GM19025 (cell line): ENCODE data around the gene SF3A1.
A peak's percentile ranks its signal among the peaks of the same experiment; 100 is the strongest.
"Not testable (repeated sequence)": the region's sequence is repeated elsewhere in the genome, so short reads cannot be mapped to it uniquely, and the experiment has no call there.

Experiments
- ATAC-seq: cut with Tn5 transposase; IDR thresholded peaks from one replicate; pipeline ENCODE4 v1.9.1; 2021; ENCODE audit warnings: mild to moderate bottlenecking, low read depth, moderate library complexity; ENCODE audit not compliant: unreplicated experiment

Gene SF3A1, protein sequence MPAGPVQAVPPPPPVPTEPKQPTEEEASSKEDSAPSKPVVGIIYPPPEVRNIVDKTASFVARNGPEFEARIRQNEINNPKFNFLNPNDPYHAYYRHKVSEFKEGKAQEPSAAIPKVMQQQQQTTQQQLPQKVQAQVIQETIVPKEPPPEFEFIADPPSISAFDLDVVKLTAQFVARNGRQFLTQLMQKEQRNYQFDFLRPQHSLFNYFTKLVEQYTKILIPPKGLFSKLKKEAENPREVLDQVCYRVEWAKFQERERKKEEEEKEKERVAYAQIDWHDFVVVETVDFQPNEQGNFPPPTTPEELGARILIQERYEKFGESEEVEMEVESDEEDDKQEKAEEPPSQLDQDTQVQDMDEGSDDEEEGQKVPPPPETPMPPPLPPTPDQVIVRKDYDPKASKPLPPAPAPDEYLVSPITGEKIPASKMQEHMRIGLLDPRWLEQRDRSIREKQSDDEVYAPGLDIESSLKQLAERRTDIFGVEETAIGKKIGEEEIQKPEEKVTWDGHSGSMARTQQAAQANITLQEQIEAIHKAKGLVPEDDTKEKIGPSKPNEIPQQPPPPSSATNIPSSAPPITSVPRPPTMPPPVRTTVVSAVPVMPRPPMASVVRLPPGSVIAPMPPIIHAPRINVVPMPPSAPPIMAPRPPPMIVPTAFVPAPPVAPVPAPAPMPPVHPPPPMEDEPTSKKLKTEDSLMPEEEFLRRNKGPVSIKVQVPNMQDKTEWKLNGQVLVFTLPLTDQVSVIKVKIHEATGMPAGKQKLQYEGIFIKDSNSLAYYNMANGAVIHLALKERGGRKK

DNA sequence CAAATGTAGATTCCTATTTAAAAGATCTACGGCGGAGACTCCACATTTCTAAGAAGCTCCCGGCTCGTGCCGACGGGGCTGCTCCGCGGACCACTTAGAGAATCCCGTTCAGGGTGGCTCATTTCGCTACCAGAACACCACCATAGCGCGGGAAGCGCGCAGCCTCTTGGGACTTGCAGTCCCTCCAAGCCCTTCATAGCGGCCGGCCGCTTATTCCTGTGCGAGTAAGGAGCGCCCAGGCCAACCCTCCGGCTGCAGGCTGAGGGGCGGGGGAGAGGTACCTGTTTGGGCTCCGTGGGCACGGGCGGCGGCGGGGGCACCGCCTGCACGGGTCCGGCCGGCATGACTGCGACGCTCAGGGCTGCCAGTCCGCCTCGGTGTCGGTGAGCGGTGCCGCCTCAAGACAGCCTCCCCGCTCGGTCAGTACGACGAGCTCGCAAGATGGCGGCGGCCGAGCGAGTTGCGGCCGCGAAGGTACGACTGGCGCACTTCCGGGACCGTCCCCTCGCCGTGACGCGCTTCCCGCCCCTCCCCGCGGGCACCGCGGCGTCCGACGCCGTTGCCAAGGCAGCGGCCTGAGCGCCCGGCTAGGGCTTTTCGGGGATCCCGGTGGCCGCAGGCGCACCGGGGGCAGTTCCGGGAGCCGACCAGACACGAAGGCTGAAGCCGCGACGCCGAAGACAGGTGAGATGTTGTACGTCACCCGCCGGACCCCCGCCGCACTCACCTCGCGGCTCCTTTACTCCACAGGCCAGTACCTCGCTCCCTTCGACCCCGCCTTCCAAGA is at the start of gene SF3A1, which contains the start of gene CCDC157:
Gene SF3A1 (minus strand): TSS at position 446 of the 787 bp plus-strand sequence. CDS start 102 bp downstream, at position 344.
Gene CCDC157 (plus strand): TSS at position 559 of the 787 bp plus-strand sequence. CDS start 8,994 bp downstream, outside the sequence.
- peak; percentile 84 for ATAC-seq

DNA sequence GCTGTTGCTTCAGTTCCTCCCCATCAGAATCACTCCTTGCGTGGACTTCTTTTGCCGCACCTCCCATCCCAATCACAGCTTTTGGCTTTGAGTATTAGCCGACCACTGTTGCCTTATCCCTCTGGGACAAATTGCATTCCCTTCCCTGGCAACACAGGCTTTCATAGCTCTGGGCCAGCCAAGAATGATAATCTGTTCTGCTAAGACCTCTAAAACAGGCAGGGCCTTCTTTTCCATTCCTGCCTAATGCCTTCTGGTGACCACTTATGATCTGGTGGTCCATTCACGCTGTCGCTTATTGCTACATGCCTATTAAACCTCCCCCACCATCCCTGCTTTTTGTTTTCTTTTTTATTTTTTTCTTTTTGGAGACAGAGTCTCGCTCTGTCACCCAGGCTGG is 49.7 kb upstream of the SF3A1 start:
- ATAC-seq, result no peak

DNA sequence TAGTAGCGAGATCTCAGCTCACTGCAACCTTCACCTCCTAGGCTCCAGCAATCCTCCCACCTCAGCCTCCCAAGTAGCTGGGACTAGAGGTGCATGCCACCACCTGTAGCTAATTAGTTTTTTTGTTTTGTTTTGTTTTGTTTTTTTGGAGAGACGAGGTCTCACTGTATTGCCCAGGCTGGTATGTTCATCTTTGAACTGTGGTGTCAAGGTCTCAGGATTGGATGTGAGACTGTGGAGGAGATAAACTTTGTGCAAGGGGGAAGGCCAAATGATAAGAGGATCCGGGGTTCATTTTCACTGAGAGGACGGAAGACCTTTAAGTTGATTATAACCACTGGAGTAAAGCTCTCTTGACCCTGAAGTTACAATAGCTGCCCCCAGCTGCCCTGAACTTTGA is 49.0 kb upstream of the SF3A1 start:
- ATAC-seq, result no peak

DNA sequence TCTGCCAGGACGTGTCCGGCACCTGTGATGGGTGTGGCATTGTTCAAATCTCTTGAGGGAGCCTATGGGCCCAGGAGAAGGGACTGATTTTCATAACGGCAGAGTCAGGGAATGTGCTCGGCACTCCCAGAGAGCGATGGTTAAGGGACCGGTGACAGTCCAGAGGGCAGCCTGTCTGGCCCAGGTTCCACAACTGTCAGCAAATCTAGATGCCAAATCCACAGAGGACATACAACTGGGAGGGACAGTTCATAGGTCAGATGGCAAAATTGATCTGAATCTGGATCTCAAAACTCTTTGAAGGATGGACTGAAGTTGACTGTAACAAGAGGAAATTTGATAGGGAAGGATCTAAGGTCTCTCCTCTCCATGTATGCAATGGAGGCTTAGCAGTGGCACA is 47.6 kb upstream of the SF3A1 start:
- ATAC-seq, result no peak

DNA sequence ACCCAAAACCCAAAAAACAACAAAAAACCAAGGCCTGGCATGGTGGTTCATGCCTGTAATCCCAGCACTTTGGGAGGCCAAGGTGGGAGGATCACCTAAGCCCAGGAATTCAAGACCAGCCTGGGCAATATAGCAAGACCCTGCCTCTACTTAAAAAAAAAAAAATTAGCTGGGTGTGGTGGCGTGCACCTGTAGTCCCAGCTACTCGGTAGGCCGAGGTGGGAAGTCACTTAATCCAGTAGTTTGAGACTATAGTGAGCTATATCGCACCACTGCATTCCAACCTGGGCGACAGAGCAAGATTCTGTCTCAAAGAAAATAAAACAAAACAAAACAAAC is 46.0 kb upstream of the SF3A1 start:
- ATAC-seq, result not testable (repeated sequence)

DNA sequence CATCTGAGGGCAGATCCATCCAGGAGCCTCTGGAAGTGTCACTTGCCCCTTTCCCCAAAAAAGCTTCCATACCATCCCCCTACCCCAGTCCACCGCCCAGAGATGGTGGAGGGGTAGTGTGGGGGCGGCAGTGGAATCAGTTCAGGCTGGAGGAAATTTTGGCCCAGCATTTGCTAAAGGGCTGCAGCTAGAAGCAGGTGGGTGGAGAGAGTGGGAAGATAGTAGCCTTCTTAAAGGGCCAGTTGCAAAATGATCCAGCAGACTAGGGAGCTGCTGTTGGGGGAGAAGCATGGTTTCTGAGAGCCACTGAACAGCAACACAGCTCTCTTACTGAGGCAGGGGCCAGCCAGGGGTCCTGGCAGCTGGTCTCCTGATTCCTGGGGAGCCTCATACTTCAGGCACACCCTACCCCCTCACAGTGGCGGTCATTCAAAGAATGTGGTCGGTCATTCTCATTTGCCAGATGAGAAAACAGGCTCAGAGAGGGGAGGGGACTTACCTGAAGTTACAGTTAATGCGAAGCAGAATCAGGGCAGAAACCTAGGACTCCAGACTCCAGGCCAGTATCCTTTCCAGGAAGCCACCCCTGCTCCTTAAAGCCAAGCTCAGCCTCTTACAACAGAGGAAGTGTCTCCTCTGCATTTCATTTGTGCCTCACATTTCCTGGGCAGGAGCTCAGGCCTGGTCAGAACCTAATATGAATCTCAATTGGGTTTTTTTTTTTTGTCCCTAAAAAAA is 45.5 kb upstream of the SF3A1 start:
- ATAC-seq, result no peak

DNA sequence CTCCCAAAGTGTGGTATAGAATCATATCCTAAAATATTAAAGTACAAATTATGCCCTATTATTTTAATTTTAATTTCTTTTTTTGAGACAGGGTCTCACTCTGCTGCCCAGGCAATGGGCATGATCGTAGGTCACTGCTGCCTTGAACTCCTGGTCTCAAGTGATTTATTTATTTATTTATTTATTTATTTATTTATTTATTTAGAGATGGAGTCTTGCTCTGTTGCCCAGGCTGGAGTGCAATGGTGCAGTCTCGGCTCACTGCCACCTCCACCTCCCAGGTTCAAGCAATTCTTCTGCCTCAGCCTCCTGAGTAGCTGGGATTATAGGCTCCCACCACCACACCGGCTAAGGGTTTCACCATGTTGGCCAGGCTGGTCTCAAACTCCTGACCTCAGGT is 44.3 kb upstream of the SF3A1 start:
- ATAC-seq, result not testable (repeated sequence)

DNA sequence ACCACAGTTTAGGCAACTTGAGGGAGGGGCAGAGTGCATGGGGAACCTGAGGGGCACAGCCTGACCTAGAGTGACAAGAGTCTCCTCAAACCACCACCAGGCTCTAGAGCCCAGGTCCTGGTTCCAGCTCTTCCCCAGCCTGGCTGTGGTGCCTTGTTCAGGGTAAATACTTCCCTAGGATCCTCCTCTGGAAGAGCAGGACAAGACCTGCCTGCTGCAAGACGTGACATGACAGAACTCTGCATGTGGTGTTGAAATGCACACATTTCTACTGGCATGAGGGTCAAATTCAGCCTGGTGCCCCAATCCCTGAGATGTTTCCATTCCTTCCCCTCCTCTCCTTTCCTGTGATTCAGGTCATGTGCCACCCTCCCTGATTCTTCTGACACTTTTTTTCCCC is 43.5 kb upstream of the SF3A1 start:
- no peak for ATAC-seq

DNA sequence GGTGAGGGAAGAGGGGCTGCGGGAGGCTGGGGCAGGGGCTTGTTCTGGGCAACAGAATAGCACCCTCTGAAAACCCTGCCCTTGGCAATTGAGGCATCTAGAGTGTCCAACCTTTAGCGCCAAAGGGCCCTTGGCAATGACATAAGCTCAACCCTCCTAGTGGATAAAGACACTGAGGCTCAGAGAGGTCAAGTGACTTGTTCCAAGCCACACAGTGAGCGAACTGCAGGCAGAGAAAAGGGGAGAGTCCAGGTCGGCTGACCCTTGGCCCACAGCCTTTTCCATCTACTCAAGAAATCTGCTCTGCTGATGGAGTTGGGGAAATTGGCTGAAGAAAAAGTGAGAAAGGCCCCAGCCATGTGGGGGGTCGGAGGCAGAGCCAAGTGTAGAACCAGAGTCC is 43.0 kb upstream of the SF3A1 start:
- ATAC-seq, result no peak

DNA sequence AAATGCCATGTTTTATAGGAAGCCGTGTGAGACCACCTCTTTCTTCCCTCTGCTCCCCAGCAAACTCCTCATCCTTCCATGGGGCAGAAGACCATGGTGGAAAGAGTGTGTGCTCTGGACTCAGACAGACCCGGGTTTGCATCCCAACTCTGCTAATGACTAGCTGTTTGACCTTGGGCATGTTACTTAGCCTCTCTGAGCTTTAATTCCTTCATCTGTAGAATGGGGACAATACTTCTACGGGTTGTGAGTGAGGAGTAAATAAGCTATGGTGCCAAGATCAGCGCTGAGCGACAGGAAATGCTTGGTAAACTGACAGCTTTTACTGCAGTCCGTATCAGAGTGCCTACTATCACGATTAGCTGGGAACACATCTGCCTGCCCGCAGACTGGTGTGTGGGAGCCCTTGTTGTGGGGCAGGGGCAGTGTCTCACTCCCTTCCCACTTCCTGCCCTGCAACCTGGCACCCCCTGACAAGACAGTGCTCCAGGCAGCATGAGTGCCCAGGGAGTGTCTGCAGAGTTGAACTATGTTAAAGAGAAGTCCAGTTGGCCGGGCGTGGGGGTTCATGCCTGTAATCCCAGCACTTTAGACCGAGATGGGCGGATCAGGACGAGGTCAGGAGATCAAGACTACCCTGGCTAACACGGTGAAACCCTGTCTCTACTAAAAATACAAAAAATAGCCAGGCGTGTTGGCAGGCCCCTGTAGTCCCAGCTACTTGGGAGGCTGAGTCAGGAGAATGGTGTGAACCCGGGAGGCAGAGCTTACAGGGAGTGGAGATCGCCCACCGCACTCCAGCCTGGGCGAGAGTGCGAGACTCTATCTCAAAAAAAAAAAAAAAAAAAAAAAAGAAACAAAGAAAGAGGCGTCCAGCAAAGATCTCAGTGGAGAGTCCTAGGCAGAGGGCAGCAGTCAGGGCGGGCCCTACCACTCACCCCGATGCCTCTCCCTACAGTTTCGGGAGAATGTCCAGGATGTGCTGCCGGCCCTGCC is 42.3 kb upstream of the SF3A1 start:
- no peak for ATAC-seq

DNA sequence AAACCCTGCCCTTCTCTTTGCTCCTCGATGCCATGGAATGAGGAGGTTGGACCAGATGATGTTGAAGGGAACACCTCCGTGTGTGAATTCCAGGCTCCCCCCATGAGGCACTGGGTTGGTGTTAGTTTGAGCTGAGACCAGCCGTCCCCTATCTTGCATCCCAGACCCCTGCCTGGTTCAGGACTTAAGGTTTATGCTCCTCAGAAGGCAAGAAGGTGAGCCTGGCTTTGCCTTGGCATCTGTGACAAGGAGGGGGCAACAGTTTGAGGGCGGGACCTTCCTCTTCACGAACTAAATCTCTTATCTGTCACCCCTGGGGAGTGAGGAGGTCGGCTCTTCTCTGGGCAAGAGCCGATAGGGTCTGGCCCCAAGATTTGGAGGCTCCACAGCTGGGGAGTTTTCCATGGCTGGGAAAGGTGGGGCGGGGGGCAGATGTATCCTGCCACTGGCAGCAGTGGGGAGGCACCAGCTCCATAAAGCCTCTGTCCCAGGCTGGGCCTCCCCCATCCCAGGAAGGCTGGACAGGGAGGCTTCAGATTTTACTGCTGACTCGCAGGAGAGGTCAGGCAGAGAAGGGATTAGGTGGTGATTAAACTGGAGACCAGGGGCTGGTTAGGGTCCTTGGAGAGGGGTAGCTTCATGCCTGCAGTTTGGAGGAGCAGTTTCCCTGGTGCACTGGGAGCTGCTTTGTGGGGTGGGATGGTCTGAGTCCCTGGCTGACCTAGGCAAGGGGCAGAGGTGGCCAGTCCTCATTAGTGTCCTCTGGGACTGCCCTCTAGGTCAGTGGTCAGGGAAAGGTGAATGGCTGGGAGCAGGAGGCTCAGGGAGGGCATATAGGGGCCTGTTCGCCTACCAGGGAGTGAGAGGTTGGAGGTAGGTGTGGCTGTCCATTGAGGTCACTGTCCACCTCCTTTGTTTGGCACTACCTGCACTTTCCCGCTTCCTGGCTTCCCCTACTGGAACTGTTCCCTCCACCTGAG is 41.3 kb upstream of the SF3A1 start:
- no peak for ATAC-seq

DNA sequence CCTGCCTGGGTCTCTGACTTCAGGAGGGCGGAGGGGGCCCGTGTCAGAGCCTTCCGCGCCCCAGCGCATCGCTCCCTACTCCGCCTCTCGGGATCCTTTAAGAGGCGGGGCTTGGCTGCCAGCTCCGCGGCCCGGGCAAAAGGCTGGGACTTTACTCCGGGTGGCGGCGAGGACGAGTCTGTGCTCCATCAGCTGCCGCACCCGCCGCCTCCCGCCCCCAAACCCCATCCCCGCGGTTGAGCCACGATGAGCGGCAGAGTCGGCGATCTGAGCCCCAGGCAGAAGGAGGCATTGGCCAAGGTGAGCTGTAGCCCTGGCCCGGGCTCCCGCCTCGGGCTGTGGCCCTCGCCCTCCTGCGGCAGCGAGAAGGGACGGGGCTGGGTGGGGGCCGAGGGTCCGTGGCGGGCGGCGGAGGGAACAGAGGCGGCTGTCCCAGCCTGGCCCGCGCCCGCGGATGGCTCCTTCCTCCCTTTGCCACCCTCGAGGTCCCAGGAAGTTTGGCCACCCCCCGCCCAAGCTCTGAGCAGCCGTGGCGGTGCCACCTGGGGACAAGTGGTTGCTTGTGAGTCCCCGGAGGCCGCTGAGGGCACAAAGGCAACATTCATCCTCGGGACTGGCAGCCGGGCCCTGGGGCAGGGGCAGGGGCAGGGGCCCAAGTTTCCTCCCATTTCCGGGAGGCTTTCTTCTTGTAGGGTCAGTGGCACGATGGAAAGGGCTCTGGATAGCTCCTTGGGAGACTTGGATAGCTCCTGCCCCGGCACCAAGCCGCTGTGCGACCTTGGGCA is 40.4 kb upstream of the SF3A1 start, which contains the start of gene SEC14L2:
Gene SEC14L2 (plus strand): TSS at position 148 of the 785 bp plus-strand sequence. CDS start 99 bp downstream, at position 247.
- ATAC-seq, result no peak

DNA sequence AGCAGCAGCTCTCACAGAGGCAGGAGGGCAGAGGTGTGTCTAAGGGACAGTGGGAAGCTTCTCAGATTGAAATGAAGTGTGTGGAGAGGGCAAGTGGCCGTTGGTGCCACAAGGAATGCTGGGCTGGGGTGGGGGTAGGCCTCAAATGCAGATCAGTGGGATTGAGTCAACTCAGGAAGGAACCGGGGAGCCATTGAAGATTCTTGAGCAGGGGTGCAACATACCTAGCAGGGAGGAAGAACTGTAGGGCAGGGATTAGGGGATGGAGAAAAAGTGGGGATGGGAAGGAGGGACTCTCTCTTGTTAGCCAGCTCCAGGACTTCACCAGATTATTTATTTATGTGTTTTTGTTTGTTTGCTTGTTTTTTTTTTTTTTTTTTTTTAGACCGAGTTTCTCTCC is 37.2 kb upstream of the SF3A1 start:
- no peak for ATAC-seq

DNA sequence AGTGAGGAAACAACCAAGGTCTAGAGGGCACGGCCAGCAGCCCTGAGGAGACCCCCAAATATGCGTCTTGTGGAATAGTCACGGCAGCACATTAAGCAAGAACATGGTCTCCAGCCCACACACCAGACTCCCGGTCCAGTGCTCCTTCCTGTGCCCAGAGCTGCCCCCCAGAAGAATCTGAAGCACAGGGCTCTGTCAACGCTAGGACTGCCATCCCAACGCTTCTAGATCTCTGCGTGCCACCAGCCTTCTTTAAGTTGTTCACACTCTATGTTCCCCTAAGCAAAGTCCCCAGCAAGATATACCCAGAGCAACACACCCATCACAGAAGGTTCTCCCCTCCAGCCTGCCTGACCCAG is 36.6 kb upstream of the SF3A1 start:
- ATAC-seq, result no peak

DNA sequence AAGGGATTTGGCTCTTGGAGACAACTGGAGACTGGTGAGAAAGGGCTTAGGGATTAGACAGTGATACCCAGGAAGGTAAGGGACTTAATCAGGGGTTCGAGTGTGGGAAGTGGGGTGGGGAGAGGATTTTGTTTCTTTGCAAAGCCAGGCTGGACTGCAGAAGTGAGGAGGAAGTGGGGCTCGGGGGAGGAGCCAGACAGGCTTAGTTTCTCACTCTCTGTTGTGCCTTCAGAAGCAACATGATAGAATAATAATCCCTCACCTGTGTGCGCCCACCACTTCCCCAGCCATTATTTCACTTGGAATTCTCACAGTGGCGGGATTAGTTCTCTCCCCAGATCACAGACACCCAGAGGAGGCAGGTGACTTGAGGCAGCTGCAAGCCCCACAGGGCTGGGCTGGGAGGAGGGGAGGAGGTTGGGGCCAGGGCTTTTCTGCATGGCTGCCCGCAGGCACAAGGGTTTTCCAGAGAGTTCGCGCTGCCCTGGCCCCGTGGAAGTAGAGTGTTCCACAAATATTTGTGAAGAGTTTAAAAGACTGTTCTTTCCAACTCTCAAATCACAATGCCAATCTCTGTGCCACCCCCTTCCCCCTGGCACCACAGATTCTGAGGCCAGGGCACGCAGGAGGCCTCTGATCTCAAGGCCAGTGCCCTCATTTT is 36.1 kb upstream of the SF3A1 start:
- no peak for ATAC-seq

DNA sequence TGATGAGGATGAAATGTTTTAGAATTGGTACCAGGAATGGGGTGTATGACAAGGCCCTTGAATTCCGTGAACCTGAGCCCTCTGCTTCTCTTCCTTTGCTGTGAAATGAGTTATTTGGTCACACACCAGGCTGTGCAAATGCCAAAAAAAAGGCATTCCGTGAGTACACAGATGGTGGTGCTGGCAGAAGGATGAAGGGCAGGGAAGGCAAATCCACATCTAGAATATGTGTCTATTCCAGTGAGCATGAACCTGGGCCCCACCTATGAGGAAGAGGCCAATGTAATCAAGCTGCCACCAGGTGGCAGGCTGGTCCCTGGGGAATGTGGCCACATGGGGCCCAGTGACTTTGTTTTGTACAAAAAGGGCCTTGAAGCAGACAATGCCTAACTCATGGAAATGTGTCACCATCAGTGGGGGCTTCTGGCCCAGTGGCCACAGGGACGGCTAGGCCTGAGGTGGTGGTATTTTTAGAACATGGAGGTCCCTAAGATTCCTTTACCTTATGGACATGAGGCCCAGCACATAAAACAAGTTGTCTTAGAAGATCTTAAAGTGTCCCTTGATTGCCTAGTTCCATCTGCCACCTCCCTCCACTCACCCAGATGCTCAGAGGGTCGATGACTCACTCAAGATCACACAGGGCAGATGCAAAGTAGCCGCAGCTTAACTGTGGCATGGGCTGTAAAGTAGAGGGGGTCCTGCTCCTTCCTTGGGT is 34.4 kb upstream of the SF3A1 start:
- ATAC-seq, result no peak
